Neutrophil (primary cell): Measurements from ENCODE around the gene OR10A7.
"Not testable (repeated sequence)": the region's sequence is repeated elsewhere in the genome, so short reads cannot be mapped to it uniquely, and the experiment has no call there.

ENCODE experiments used
- H3K27ac ChIP-seq: fragments of 200-600 bp; sonication (generic); 2 replicates; pipeline ENCODE4 v1.5.1; 2016; ENCODE audit warnings: mild to moderate bottlenecking, moderate library complexity
- H3K27me3 ChIP-seq: fragments of 200-600 bp; sonication (generic); 2 replicates; pipeline ENCODE4 v1.6.0; 2016; ENCODE audit warnings: mild to moderate bottlenecking
- H3K36me3 ChIP-seq: fragments of 200-600 bp; sonication (generic); 2 replicates; pipeline ENCODE4 v1.5.1; 2017
- H3K4me1 ChIP-seq, 2 experiments: fragments of 200-600 bp in 1 of 2; sonication (generic) in 1 of 2; 1 replicate in 1 of 2; 2 replicates in 1 of 2; pipeline versions ENCODE4 v1.5.1 to v1.6.1; 2013 to 2016; ENCODE audit warnings: low read depth in 1 of 2, low read length in 1 of 2, mild to moderate bottlenecking in 1 of 2, moderate library complexity in 1 of 2; ENCODE audit not compliant: control insufficient read depth in 1 of 2, insufficient read depth in 1 of 2
- H3K4me3 ChIP-seq, 2 experiments: fragments of 200-600 bp in 1 of 2; sonication (generic) in 1 of 2; 1 replicate in 1 of 2; 2 replicates in 1 of 2; pipeline ENCODE4 v1.5.1; 2013 to 2016; ENCODE audit warnings: low read depth in 1 of 2, low read length in 1 of 2, mild to moderate bottlenecking in 1 of 2, moderate library complexity in 1 of 2
- H3K9me3 ChIP-seq: fragments of 200-600 bp; sonication (generic); 2 replicates; pipeline ENCODE4 v1.5.1; 2016
- TF ChIP-seq, protein P1 (sequence below): fragments of 200-600 bp; sonication (generic); IDR thresholded peaks from 2 replicates; pipeline ENCODE4 v1.5.1; 2016; ENCODE audit warnings: antibody characterized with exemption

Gene OR10A7, protein sequence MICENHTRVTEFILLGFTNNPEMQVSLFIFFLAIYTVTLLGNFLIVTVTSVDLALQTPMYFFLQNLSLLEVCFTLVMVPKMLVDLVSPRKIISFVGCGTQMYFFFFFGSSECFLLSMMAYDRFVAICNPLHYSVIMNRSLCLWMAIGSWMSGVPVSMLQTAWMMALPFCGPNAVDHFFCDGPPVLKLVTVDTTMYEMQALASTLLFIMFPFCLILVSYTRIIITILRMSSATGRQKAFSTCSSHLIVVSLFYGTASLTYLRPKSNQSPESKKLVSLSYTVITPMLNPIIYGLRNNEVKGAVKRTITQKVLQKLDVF

DNA sequence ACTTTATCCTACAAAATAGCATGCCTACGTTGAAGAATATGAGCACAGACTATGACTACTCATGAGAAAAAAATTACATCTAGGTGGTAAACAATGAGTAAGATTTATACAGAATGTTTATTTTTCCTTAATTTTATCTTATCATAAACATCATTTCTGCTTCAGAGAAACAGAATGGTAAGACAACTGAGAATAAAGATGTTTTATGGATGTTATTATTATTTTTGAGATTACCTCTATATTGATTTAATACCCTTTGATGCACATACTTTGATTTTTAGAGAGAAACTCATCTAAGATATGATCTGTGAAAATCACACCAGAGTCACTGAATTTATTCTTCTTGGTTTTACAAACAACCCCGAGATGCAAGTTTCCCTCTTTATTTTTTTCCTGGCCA is at the start of gene OR10A7:
Gene OR10A7, plus strand, starts transcription at position 301 of the 400 bp plus-strand sequence. Its CDS starts 0 bp downstream, at position 301.
- H3K4me1 ChIP-seq, result no peaks in the 10 kb centered on the region
- no peaks in the 10 kb centered on the region for H3K36me3 ChIP-seq
- no peak within 1 kb of the TSS for H3K4me3 ChIP-seq
- TF ChIP-seq, protein P1, sequence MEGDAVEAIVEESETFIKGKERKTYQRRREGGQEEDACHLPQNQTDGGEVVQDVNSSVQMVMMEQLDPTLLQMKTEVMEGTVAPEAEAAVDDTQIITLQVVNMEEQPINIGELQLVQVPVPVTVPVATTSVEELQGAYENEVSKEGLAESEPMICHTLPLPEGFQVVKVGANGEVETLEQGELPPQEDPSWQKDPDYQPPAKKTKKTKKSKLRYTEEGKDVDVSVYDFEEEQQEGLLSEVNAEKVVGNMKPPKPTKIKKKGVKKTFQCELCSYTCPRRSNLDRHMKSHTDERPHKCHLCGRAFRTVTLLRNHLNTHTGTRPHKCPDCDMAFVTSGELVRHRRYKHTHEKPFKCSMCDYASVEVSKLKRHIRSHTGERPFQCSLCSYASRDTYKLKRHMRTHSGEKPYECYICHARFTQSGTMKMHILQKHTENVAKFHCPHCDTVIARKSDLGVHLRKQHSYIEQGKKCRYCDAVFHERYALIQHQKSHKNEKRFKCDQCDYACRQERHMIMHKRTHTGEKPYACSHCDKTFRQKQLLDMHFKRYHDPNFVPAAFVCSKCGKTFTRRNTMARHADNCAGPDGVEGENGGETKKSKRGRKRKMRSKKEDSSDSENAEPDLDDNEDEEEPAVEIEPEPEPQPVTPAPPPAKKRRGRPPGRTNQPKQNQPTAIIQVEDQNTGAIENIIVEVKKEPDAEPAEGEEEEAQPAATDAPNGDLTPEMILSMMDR, result no peak
- no peak within 1 kb of the TSS for H3K27ac ChIP-seq
- H3K9me3 ChIP-seq, result no peaks in the 10 kb centered on the region
- H3K27me3 ChIP-seq, result no peaks in the 10 kb centered on the region

DNA sequence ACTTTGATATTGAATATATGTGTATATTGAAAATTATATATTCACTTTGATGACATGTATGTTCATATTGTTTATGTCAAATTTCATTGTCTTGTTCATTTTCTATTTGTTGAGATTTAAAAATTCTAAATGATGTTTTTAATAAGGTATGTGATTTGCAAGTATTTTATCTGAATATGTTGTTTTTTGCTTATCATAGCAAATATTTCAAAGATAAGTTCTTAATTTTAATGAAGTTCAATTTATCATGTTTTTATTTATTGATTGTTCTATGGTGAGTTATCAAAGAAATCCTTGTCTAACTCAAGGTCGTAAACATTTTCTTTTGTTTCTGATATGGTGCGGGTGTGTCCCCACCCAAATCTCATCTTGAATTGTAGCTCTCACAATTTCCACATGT is 49.4 kb upstream of the OR10A7 start:
- H3K9me3 ChIP-seq, result no peaks in the 10 kb centered on the region
- TF ChIP-seq, protein P1, result no peak

DNA sequence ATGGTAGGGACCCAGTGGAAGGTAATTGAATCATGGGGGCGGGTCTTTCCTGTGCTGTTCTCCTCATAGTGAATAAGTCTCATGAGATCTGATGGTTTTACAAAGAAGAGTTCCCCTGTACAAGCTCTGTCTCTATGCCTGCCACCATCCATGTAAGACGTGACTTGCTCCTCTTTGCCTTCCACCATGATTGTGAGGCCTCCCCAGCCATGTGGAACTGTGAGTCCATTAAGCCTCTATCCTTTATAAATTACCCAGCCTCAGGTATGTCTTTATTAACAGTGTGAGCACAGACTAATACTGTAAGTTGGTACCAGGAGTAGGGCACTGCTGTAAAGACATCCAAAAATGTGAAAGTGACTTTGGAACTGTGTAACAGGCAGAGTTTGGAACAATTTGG is 49.0 kb upstream of the OR10A7 start:
- H3K27me3 ChIP-seq, result not testable (repeated sequence)

More for the DNA sequence above, 49.4 kb upstream of the OR10A7 start:
- Histone ChIP-seq H3K4me1 (no peaks in the 10 kb centered on the region), H3K27ac (no peak overlapping the region), H3K4me3 (no peak overlapping the region), H3K36me3 (no peaks in the 10 kb centered on the region), H3K27me3 (peaks cover 7% of the 10 kb centered on the region)

DNA sequence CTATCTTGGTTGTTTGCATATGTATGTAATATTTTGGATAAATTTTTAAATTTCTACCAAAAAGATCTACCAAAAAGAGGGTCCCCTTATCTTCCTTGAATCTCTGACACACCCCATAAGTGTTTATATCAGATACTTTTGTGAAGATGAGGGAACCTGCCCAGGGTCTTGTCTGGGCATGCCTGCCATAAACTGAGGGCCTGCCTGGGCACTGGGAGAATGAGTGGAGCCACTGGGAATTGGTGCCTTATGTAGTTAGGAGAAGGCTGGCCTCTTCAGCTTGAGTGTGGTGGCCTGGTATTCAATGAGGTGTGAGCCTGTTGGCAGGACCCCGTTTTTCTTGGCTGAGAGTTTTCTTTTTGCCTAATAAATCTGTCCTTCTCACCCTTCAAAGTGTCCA is 48.1 kb upstream of the OR10A7 start:
- Histone ChIP-seq H3K4me1 (no peaks in the 10 kb centered on the region), H3K4me3 (no peak overlapping the region), H3K9me3 (no peaks in the 10 kb centered on the region), H3K27ac (no peak overlapping the region), H3K36me3 (no peaks in the 10 kb centered on the region), H3K27me3 (peaks cover 14% of the 10 kb centered on the region)
- TF ChIP-seq, protein P1, result no peak

More for the DNA sequence above, 49.0 kb upstream of the OR10A7 start:
- not testable (repeated sequence) for H3K9me3 ChIP-seq, H3K4me3 ChIP-seq, H3K36me3 ChIP-seq, H3K27ac ChIP-seq, H3K4me1 ChIP-seq

DNA sequence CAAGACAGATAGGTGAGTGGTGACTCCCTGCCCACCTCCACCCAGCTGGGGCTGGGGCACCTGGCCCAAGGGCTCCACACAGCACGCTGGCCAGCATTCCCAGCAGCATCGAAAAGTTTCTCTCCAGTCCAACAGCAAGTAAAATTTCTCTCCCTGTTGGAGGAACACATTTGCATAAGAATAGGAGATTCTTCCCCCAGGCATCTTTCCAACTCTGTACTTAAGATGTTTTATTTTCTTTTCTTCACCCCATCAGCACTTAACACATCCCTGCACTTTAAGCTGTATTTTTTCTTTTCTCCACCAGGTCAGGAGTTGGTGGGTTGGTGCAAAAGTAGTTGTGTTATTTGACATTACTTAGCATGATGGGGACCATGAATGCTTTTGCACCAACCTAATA is 47.4 kb upstream of the OR10A7 start:
- TF ChIP-seq, protein P1, result no peak
- H3K9me3 ChIP-seq, result no peaks in the 10 kb centered on the region
- no peaks in the 10 kb centered on the region for H3K4me1 ChIP-seq

DNA sequence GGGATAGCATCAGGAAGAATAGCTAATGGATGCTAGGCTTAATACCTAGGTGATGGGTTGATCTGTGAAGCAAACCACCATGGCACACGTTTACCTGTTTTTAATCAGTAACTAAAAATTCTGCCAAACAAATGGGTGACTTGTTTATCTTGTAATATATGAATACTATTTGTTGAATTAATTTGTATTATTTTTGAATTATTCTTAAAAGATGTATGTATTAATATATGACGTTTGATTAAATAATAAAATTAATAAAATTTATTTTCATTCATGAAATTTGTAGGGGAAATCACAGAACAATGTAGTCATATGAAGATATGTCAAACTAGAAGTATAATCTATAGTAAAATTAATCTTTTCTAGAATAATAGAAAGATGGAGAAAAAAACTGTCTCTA is 32.3 kb upstream of the OR10A7 start:
- no peaks in the 10 kb centered on the region for H3K36me3 ChIP-seq
- H3K9me3 ChIP-seq, result no peaks in the 10 kb centered on the region
- no peak overlapping the region for H3K4me3 ChIP-seq
- H3K27me3 ChIP-seq, result peaks cover 49% of the 10 kb centered on the region
- H3K27ac ChIP-seq, result no peak overlapping the region
- H3K4me1 ChIP-seq, result no peaks in the 10 kb centered on the region
- TF ChIP-seq, protein P1, result no peak

More for the DNA sequence above, 47.4 kb upstream of the OR10A7 start:
- H3K27me3 ChIP-seq, result peaks cover 19% of the 10 kb centered on the region
- no peak overlapping the region for H3K4me3 ChIP-seq
- H3K27ac ChIP-seq, result no peak overlapping the region
- H3K36me3 ChIP-seq, result no peaks in the 10 kb centered on the region
